Spinal cord (tissue), 10 donors: ENCODE data around the gene PERCC1. TPM values are rescaled to one million over a fixed set of nuclear protein-coding genes. Genes with fewer than 3 reads are reported as not detected.

Source experiments
- DNase-seq, 6 donors: peaks; one replicate each; pipeline versions ENCODE4 v3.0.0 to v3.0.0-alpha.2; 2013 to 2015; ENCODE audit warnings: low spot score in 6 of 6, low read depth in 4 of 6
- H3K27ac ChIP-seq: one replicate; pipeline ENCODE4 v1.5.1; 2013; ENCODE audit warnings: low read depth, low read length, control low read depth
- H3K27me3 ChIP-seq: one replicate; pipeline ENCODE4 v1.6.1; 2013; ENCODE audit warnings: low read length; ENCODE audit not compliant: control insufficient read depth, insufficient read depth
- H3K36me3 ChIP-seq: one replicate; pipeline ENCODE4 v1.6.1; 2013; ENCODE audit warnings: low read length; ENCODE audit not compliant: control insufficient read depth, insufficient read depth
- H3K4me1 ChIP-seq: one replicate; pipeline ENCODE4 v1.6.1; 2013; ENCODE audit warnings: low read length; ENCODE audit not compliant: control insufficient read depth, insufficient read depth
- H3K4me3 ChIP-seq: one replicate; pipeline ENCODE4 v1.5.1; 2013; ENCODE audit warnings: low read depth, low read length, control low read depth
- H3K9me3 ChIP-seq: one replicate; pipeline ENCODE4 v1.6.1; 2013; ENCODE audit warnings: low read length; ENCODE audit not compliant: control insufficient read depth, insufficient read depth
- WGBS: methylation state at CpG from one replicate; pipeline ENCODE4 v1.1.5; 2013; ENCODE audit warnings: missing lambda C conversion rate; ENCODE audit not compliant: insufficient coverage; 5-methylcytosine and 5-hydroxymethylcytosine counted together
- polyA plus RNA-seq, 2 donors: library from polyadenylated mRNA; unstranded; fragments of 120-200 nt; gene quantifications; one replicate each; pipeline ENCODE4 v1.2.1, GENCODE V29; 2013; ENCODE audit not compliant: insufficient read length in 2 of 2
- total RNA-seq, 2 donors: library from RNA; depleted of rRNA in 1 of 2; stranded (reverse); fragments of 120-200 nt in 1 of 2; fragments of >200 nt in 1 of 2; gene quantifications; one replicate each; pipeline versions ENCODE4 v1.2.3 to v1.2.4, GENCODE V29; 2013 to 2014
- donor health status: healthy.

PERCC1 gene
- total and polyA plus RNA-seq, 4 donors, result 0.35 TPM; not detected in 3

- Histone ChIP-seq H3K36me3 (peaks cover 98% of the 10 kb centered on the region), H3K27me3 (no peaks in the 10 kb centered on the region), H3K9me3 (no peaks in the 10 kb centered on the region), H3K4me3 (no peak overlapping the region), H3K27ac (no peak overlapping the region), H3K4me1 (no peaks in the 10 kb centered on the region)
- WGBS, result 91% methylated on average over 17 of the region's 17 CpGs
- no peak for DNase-seq
Observed at GRCh38 chr16:1454561-1454960, 23.7 kb downstream of the PERCC1 start.

GRCh38 chr16:1455190-1456171, 24.6 kb downstream of the PERCC1 start:
- no peaks in the 10 kb centered on the region for H3K9me3 ChIP-seq
- WGBS, result 96% methylated on average over 40 of the region's 41 CpGs
- H3K27ac ChIP-seq, result no peak overlapping the region

GRCh38 chr16:1456951-1457350, 26.1 kb downstream of the PERCC1 start:
- H3K4me1 ChIP-seq, result no peaks in the 10 kb centered on the region
- no peak overlapping the region for H3K4me3 ChIP-seq
- no peak overlapping the region for H3K27ac ChIP-seq
- no peaks in the 10 kb centered on the region for H3K27me3 ChIP-seq
- no peak for DNase-seq
- no peaks in the 10 kb centered on the region for H3K9me3 ChIP-seq
- H3K36me3 ChIP-seq, result peaks cover 98% of the 10 kb centered on the region
- WGBS, result 90% methylated on average over 14 of the region's 16 CpGs

More at GRCh38 chr16:1455190-1456171, 24.6 kb downstream of the PERCC1 start:
- DNase-seq, result no peak
- Histone ChIP-seq H3K27me3 (no peaks in the 10 kb centered on the region), H3K36me3 (peaks cover 98% of the 10 kb centered on the region), H3K4me3 (no peak overlapping the region), H3K4me1 (no peaks in the 10 kb centered on the region)

DNA sequence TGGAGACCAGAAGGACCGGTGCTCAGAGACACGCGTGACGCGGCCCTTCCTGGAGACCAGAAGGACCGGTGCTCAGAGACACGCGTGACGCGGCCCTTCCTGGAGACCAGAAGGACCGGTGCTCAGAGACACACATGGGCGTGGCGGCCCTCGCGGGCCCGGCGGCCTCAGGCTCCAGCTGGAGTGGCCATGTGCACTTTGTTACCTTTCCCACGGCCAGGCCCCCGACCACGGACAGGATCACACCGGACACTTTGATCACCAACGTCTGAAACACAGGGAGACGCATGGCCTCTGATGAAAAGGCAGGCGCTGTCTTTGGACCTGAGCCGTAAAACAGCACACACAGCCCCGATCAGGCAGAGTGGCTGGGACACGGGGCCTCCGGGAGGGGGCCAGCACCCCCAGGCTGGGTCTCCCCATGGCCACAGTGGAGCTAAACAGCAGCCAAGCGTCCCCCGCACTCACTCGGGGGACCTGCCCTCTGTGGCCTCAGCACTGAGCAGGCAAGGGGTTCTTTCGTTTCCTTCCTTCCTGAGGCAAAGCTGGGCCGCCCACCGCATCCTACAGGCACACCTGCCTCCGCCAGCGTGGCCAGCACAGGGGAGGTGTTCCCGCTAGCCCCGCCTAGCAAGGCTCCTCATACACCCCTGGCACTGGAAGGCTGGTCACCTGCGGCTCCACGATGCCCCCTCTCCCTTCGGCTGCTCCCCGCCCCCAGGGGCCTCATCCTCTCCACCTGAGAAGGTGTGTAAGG, 26.8 kb downstream of the PERCC1 start:
- no peaks in the 10 kb centered on the region for H3K4me1 ChIP-seq
- 94% methylated on average over 36 of the region's 42 CpGs for WGBS
- H3K36me3 ChIP-seq, result peaks cover 92% of the 10 kb centered on the region
- H3K9me3 ChIP-seq, result no peaks in the 10 kb centered on the region
- no peaks in the 10 kb centered on the region for H3K27me3 ChIP-seq
- no peak overlapping the region for H3K27ac ChIP-seq
- no peak for DNase-seq
- no peak overlapping the region for H3K4me3 ChIP-seq

- no peaks in the 10 kb centered on the region for H3K27me3 ChIP-seq
- no peak overlapping the region for H3K27ac ChIP-seq
- WGBS, result 94% methylated on average over 24 of the region's 26 CpGs
- no peaks in the 10 kb centered on the region for H3K4me1 ChIP-seq
- H3K4me3 ChIP-seq, result no peak overlapping the region
- no peaks in the 10 kb centered on the region for H3K9me3 ChIP-seq
- no peak for DNase-seq
- peaks cover 88% of the 10 kb centered on the region for H3K36me3 ChIP-seq
Observed at GRCh38 chr16:1458336-1458976, 27.6 kb downstream of the PERCC1 start.

- no peaks in the 10 kb centered on the region for H3K27me3 ChIP-seq
- no peak overlapping the region for H3K27ac ChIP-seq
- H3K9me3 ChIP-seq, result no peaks in the 10 kb centered on the region
- no peaks in the 10 kb centered on the region for H3K4me1 ChIP-seq
- no peak overlapping the region for H3K4me3 ChIP-seq
- DNase-seq, result no peak
- 86% methylated on average over 14 of the region's 14 CpGs for WGBS
- peaks cover 83% of the 10 kb centered on the region for H3K36me3 ChIP-seq
Observed at GRCh38 chr16:1458977-1459341, 28.1 kb downstream of the PERCC1 start.

- H3K27me3 ChIP-seq, result no peaks in the 10 kb centered on the region
- 82% methylated on average over 7 of the region's 10 CpGs for WGBS
- no peak overlapping the region for H3K4me3 ChIP-seq
- no peak overlapping the region for H3K27ac ChIP-seq
- H3K36me3 ChIP-seq, result peaks cover 82% of the 10 kb centered on the region
- DNase-seq, result no peak
- no peaks in the 10 kb centered on the region for H3K4me1 ChIP-seq
- H3K9me3 ChIP-seq, result no peaks in the 10 kb centered on the region
Observed at GRCh38 chr16:1459967-1460366, 29.1 kb downstream of the PERCC1 start.

DNA sequence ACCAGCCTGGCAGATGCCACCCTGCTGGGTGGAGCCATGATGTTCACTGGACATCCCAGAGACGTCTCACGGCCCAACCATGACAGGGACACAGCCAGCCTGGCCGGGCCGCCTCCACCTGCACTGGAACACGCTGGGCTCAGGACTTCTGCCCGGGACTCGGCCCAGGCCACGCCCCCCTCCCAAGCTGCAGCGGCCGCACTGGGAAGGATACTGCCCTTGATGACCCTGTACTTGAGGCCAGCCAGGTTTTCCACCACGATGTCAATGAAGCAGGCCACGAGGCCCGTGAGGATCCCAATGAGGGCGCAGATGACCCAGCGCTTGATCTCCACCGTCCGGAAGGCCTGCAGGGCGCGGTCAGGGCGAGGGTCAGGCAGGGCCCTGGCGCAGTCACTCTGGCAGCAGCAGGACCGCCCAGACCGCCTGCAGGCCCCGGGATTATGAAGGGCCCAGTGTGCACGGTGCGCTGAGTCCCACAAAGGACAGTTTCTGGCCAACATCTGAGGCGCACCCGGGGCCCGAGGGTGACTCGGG, 29.8 kb downstream of the PERCC1 start:
- H3K4me3 ChIP-seq, result no peak overlapping the region
- H3K27ac ChIP-seq, result no peak overlapping the region
- no peaks in the 10 kb centered on the region for H3K4me1 ChIP-seq
- DNase-seq, result no peak
- no peaks in the 10 kb centered on the region for H3K27me3 ChIP-seq
- 93% methylated on average over 30 of the region's 30 CpGs for WGBS
- peaks cover 82% of the 10 kb centered on the region for H3K36me3 ChIP-seq
- H3K9me3 ChIP-seq, result no peaks in the 10 kb centered on the region

GRCh38 chr16:1461146-1461545, 30.3 kb downstream of the PERCC1 start:
- DNase-seq, result no peak
- no peak overlapping the region for H3K4me3 ChIP-seq
- H3K27me3 ChIP-seq, result no peaks in the 10 kb centered on the region
- H3K27ac ChIP-seq, result no peak overlapping the region
- H3K4me1 ChIP-seq, result no peaks in the 10 kb centered on the region
- peaks cover 82% of the 10 kb centered on the region for H3K36me3 ChIP-seq
- H3K9me3 ChIP-seq, result no peaks in the 10 kb centered on the region
- WGBS, result 86% methylated on average over 18 of the region's 24 CpGs
